Measurements from ENCODE around the gene LAMB1. TPM values are rescaled to one million over a fixed set of nuclear protein-coding genes. Genes with fewer than 3 reads are reported as not detected.

LAMB1 gene
- total RNA-seq, 2 experiments from 2014 or later = not detected

GRCh38 chr7:107945332-107945731 is 57.6 kb downstream of the LAMB1 start:
- DNase-seq (no peak), ATAC-seq (ENCODE audit: poor library complexity) (no peak)
- H3K4me1 ChIP-seq (ENCODE audit: insufficient read depth, low read length) = no peaks in the 10 kb centered on the region
- no peaks in the 10 kb centered on the region for H3K9me3 Mint-ChIP-seq
- ChIA-PET POLR2A (interaction anchor here (0.7 kb wide), 1 partner anchor 444 kb away, joined by 4 read pairs; no protein-coding TSS in a partner anchor), CTCF (no interaction called here)
- intact Hi-C loops (cut with DNase I, micrococcal nuclease) = no loop called here
- no peaks in the 10 kb centered on the region for H3K27me3 Mint-ChIP-seq
- H3K4me3 Mint-ChIP-seq = no peak overlapping the region
- H3K4me3 ChIP-seq (ENCODE audit: low read length) = no peak overlapping the region
- H3K27ac Mint-ChIP-seq = no peak overlapping the region
- H3K27ac ChIP-seq (ENCODE audit: low read depth in 1 of 2, low read length in 2 of 2) = no peak overlapping the region
- H3K36me3 ChIP-seq (ENCODE audit: insufficient read depth, low read length) = peaks cover 3% of the 10 kb centered on the region
- no peaks in the 10 kb centered on the region for H3K9me3 ChIP-seq (ENCODE audit: control insufficient read depth in 1 of 2, insufficient read depth in 1 of 2, low read length in 2 of 2)
- H3K36me3 Mint-ChIP-seq (ENCODE audit: low read depth) = peaks cover 9% of the 10 kb centered on the region
- no peaks in the 10 kb centered on the region for H3K4me1 Mint-ChIP-seq (ENCODE audit: low read depth)
- no peaks in the 10 kb centered on the region for H3K27me3 ChIP-seq (ENCODE audit: control insufficient read depth in 1 of 2, insufficient read depth in 2 of 2, low read length in 2 of 2)
- TF ChIP-seq CTCF (IDR thresholded peaks at IDR 0.05) = no peak

- Histone ChIP-seq H3K27me3 (ENCODE audit: control insufficient read depth in 1 of 2, insufficient read depth in 2 of 2, low read length in 2 of 2) (no peaks in the 10 kb centered on the region), H3K4me1 (ENCODE audit: insufficient read depth, low read length) (no peaks in the 10 kb centered on the region), H3K27ac (ENCODE audit: low read depth in 1 of 2, low read length in 2 of 2) (no peak overlapping the region), H3K36me3 (ENCODE audit: insufficient read depth, low read length) (peaks cover 9% of the 10 kb centered on the region), H3K4me3 (ENCODE audit: low read length) (no peak overlapping the region), H3K9me3 (ENCODE audit: control insufficient read depth in 1 of 2, insufficient read depth in 1 of 2, low read length in 2 of 2) (no peaks in the 10 kb centered on the region)
- Mint-ChIP-seq H3K9me3 (no peaks in the 10 kb centered on the region), H3K4me1 (ENCODE audit: low read depth) (no peaks in the 10 kb centered on the region), H3K4me3 (no peak overlapping the region), H3K27ac (no peak overlapping the region), H3K27me3 (no peaks in the 10 kb centered on the region), H3K36me3 (ENCODE audit: low read depth) (peaks cover 12% of the 10 kb centered on the region)
- no peak for TF ChIP-seq CTCF (IDR thresholded peaks at IDR 0.05)
- CTCF ChIA-PET = no interaction called here
- intact Hi-C loops (cut with DNase I, micrococcal nuclease) = no loop called here
- POLR2A ChIA-PET = interaction anchor here (0.7 kb wide), 1 partner anchor 443 kb away, joined by 4 read pairs; no protein-coding TSS in a partner anchor
- ATAC-seq (ENCODE audit: poor library complexity) (no peak), DNase-seq (no peak)
These were observed 58.4 kb downstream of the LAMB1 start for GRCh38 chr7:107944411-107945169.

GRCh38 chr7:107943018-107943417 is 59.9 kb downstream of the LAMB1 start:
- Histone ChIP-seq H3K27ac (ENCODE audit: low read depth in 1 of 2, low read length in 2 of 2) (no peak overlapping the region), H3K9me3 (ENCODE audit: control insufficient read depth in 1 of 2, insufficient read depth in 1 of 2, low read length in 2 of 2) (no peaks in the 10 kb centered on the region), H3K36me3 (ENCODE audit: insufficient read depth, low read length) (peaks cover 9% of the 10 kb centered on the region), H3K4me3 (ENCODE audit: low read length) (no peak overlapping the region), H3K4me1 (ENCODE audit: insufficient read depth, low read length) (no peaks in the 10 kb centered on the region), H3K27me3 (ENCODE audit: control insufficient read depth in 1 of 2, insufficient read depth in 2 of 2, low read length in 2 of 2) (no peaks in the 10 kb centered on the region)
- Mint-ChIP-seq H3K27me3 (no peaks in the 10 kb centered on the region), H3K4me1 (ENCODE audit: low read depth) (no peaks in the 10 kb centered on the region), H3K36me3 (ENCODE audit: low read depth) (peaks cover 20% of the 10 kb centered on the region), H3K27ac (no peak overlapping the region), H3K9me3 (no peaks in the 10 kb centered on the region), H3K4me3 (no peak overlapping the region)
- ChIA-PET CTCF (no interaction called here), POLR2A (no interaction called here)
- ATAC-seq (ENCODE audit: poor library complexity) (no peak), DNase-seq (no peak)
- no peak for TF ChIP-seq CTCF (IDR thresholded peaks at IDR 0.05)
- intact Hi-C loops (cut with DNase I, micrococcal nuclease) = no loop called here

Measured in CD4-positive, alpha-beta T cell (primary cell).